HFF-Myc (cell line): Measurements from ENCODE around the gene ZNF708.
"Not testable (repeated sequence)": the region's sequence is repeated elsewhere in the genome, so short reads cannot be mapped to it uniquely, and the experiment has no call there.

Experiments used
- DNase-seq: peaks from one replicate; pipeline ENCODE4 v3.0.0-alpha.2; 2011; ENCODE audit warnings: low read depth; ENCODE audit errors: extremely low read depth
- H3K4me3 ChIP-seq: replicated peaks from 2 replicates; pipeline ENCODE4 v1.5.1; 2011; ENCODE audit warnings: low read depth, mild to moderate bottlenecking, control low read depth, low read length
- TF ChIP-seq, protein P1 (sequence below): IDR thresholded peaks from 2 replicates; pipeline ENCODE4 v1.5.1; 2012; ENCODE audit warnings: mild to moderate bottlenecking, low read depth, low read length, control low read depth; ENCODE audit errors: missing control alignments

ZNF708 gene

DNA sequence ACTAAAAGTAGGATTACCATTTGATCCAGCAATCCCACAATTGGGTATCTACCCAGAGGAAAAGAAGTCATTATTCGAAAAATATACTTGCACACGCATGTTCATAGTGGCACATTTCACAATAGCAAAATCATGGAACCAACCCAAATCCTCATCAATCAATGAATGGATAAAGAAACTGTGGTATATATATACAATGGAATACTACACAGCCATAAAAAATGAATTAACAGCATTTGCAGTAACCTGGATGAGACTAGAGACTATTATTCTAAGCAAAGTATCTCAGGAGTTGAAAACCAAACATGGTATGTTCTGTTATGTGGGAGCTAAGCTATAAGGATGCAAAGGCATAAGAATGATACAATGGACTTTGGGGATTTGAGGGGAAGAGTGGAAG is 3.0 kb downstream of the ZNF708 start:
- H3K4me3 ChIP-seq, result no peak overlapping the region
- TF ChIP-seq, protein P1, sequence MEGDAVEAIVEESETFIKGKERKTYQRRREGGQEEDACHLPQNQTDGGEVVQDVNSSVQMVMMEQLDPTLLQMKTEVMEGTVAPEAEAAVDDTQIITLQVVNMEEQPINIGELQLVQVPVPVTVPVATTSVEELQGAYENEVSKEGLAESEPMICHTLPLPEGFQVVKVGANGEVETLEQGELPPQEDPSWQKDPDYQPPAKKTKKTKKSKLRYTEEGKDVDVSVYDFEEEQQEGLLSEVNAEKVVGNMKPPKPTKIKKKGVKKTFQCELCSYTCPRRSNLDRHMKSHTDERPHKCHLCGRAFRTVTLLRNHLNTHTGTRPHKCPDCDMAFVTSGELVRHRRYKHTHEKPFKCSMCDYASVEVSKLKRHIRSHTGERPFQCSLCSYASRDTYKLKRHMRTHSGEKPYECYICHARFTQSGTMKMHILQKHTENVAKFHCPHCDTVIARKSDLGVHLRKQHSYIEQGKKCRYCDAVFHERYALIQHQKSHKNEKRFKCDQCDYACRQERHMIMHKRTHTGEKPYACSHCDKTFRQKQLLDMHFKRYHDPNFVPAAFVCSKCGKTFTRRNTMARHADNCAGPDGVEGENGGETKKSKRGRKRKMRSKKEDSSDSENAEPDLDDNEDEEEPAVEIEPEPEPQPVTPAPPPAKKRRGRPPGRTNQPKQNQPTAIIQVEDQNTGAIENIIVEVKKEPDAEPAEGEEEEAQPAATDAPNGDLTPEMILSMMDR, result no peak

DNA sequence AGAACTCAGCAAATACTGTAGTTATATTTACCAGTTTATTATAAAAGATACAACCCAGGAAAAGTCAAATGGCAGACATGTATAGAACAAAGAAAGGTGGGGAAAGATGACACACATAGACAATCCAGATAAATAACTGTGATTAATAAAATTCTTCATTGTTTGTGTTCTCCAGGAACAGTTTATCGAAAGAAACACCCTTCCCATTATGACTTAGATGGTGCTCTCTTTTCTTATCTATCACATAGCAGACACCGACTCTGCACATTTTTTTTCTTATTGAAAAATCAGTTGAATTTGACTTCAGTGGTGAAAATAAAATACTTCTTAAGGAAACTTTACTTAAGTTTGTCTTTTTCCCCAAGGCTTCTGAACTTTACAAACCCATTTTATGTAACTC is 6.2 kb downstream of the ZNF708 start:
- DNase-seq, result no peak
- no peak overlapping the region for H3K4me3 ChIP-seq
- TF ChIP-seq, protein P1, result no peak

More for the DNA sequence above, 3.0 kb downstream of the ZNF708 start:
- no peak for DNase-seq

DNA sequence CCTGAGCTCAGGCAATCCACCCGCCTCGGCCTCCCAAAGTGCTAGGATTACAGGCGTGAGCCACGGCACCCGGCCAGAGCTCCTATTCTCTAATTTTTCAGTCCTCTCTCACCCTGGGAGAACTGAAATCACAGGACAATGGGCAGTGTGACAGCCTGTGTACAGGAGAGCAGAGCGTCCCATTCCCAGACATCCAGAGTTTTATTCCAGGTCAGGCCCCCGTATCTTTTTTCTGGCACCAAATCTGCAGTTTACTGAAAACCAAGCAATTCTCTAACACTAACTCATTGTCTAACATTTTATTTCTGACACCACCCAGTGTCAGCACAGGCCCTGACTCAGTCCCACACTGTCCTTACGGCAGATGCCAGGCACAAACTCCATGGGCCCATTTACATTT is 6.7 kb downstream of the ZNF708 start:
- H3K4me3 ChIP-seq, result no peak overlapping the region
- no peak for DNase-seq
- TF ChIP-seq, protein P1, result no peak

DNA sequence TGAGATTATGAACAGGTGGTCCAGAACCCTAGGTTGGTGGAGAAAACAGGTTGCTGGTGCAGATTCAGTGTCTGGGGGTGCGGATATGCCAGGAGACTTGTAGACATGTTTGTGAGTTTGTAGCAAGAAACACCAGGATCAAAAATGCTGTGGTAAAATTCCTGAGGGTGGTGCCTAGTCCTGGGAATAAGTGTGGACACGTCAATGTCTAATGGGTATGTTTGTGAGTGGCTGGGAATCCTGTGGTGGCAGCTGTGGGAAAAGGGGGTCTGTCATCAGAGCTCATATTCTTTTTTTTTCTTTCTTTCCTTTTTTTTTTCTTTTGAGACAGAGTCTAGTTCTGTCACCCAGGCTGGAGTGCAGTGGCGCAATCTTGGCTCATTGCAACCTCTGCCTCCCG is 7.2 kb downstream of the ZNF708 start:
- TF ChIP-seq, protein P1, result no peak
- H3K4me3 ChIP-seq, result no peak overlapping the region
- no peak for DNase-seq

DNA sequence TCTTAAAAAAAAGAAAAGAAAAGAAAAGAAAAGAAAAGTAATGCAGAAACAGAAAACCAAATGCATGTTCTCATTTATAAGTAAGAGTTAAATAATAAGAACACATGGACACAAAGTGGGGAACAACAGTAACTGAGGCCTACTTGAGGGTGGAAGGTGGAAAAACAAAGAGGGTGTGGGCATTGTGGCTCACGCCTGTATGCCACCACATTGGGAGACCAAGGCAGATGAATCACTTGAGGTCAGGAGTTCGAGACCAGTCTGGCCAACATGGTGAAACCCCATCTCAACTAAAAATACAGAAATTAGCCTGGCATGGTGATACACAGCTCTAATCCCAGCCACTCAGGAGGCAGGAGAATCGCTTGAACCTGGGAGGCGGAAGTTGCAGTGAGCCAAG is 8.1 kb downstream of the ZNF708 start:
- DNase-seq, result no peak
- TF ChIP-seq, protein P1, result no peak

DNA sequence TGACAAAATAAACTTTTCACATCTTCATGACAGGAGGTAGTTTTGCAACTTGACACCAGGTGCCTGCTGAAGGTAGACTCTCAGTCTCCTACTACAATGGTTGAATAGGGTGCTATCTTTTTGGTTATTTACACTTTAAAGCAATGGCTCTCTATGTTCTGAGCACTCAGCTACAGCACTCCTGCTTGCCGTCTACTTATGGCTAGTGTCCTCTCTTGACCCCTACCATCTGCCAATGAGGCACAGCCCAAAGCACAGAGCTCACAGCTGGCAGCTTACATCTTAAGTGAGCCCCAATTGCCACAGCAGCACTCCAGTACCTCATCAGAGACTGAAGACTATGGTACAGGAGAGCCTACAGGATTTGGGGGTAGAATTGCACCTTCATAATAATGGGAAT is 11.4 kb downstream of the ZNF708 start:
- DNase-seq, result no peak
- TF ChIP-seq, protein P1, result no peak
- H3K4me3 ChIP-seq, result no peak overlapping the region

More for the DNA sequence above, 8.1 kb downstream of the ZNF708 start:
- no peak overlapping the region for H3K4me3 ChIP-seq

DNA sequence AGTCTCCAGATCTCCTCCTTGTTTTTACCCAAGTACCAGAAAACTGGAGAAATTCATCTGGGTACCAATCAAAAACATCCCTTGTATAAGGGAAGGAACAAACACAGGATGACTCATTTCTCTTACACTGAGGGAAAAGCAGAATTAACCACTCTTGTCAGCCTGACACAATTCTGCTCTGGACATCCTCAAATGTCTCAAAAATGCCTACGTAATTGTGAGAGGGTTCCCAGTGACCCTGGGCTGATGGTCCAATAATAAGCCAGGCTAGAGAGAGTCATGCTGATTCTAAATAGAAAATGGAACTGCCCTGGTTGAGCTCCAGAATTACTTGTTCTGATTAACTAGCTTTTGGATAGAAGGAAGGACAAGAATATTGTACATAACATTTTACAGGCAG is 14.5 kb downstream of the ZNF708 start:
- TF ChIP-seq, protein P1, result no peak
- no peak overlapping the region for H3K4me3 ChIP-seq
- DNase-seq, result no peak

DNA sequence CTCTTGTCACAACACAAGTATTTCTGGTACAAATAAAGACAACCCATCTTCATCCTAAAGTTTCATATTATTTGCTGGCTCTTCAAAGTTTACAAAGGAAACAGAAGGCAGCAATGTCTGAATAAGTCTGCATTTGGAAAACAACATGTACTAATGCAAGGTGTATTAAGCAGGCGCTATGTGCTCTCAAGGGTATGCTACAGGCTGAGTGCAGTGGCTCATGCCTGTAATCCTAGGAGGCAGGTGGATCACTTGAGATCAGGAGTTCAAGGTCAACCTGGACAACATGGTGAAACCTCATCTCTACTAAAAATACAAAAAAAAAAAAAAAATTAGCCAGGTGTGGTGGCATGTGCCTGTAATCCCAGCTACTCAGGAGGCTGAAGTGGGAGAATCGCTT is 16.4 kb downstream of the ZNF708 start:
- H3K4me3 ChIP-seq, DNase-seq: not testable (repeated sequence)
